GM21619 (cell line): ENCODE measurements around the gene OPCML.

ENCODE experiments used
- ATAC-seq: cut with Tn5 transposase; IDR thresholded peaks from one replicate; pipeline ENCODE4 v1.9.1; 2021; ENCODE audit not compliant: unreplicated experiment

OPCML gene

GRCh38 chr11:133082841-133083488 lies 449.3 kb downstream of the OPCML start:
- peak; percentile 87 for ATAC-seq

- no peak for ATAC-seq
These were observed 449.9 kb downstream of the OPCML start for GRCh38 chr11:133082453-133082781.

GRCh38 chr11:133081730-133082452 lies 450.4 kb downstream of the OPCML start:
- ATAC-seq: no peak

- no peak for ATAC-seq
These were observed 451.3 kb downstream of the OPCML start for GRCh38 chr11:133081020-133081419.

- ATAC-seq: peak; percentile 44
These were observed 453.5 kb downstream of the OPCML start for GRCh38 chr11:133078591-133079404.

GRCh38 chr11:133078012-133078411 lies 454.3 kb downstream of the OPCML start:
- ATAC-seq: no peak

- ATAC-seq: no peak
These were observed 456.9 kb downstream of the OPCML start for GRCh38 chr11:133075351-133075750.

- no peak for ATAC-seq
These were observed 459.3 kb downstream of the OPCML start for GRCh38 chr11:133072858-133073582.

- no peak for ATAC-seq
These were observed 459.9 kb downstream of the OPCML start for GRCh38 chr11:133072378-133072777.

GRCh38 chr11:133070791-133071190 lies 461.5 kb downstream of the OPCML start:
- ATAC-seq: no peak

- no peak for ATAC-seq
These were observed 462.1 kb downstream of the OPCML start for GRCh38 chr11:133070021-133070713.

- no peak for ATAC-seq
These were observed 466.3 kb downstream of the OPCML start for GRCh38 chr11:133065847-133066485.

- ATAC-seq: no peak
These were observed 467.3 kb downstream of the OPCML start for GRCh38 chr11:133064961-133065360.

- ATAC-seq: no peak
These were observed 468.0 kb downstream of the OPCML start for GRCh38 chr11:133064152-133064877.

- no peak for ATAC-seq
These were observed 473.8 kb downstream of the OPCML start for GRCh38 chr11:133058501-133058900.

- no peak for ATAC-seq
These were observed 479.1 kb downstream of the OPCML start for GRCh38 chr11:133053124-133053776.

GRCh38 chr11:133052537-133052936 lies 479.8 kb downstream of the OPCML start:
- ATAC-seq: no peak

GRCh38 chr11:133049244-133050019 lies 482.9 kb downstream of the OPCML start:
- ATAC-seq: no peak
